Muscle layer of colon (tissue), 2 donors: ENCODE data around the gene CACNA2D4.

Experiments
- H3K27ac ChIP-seq: one replicate; pipeline ENCODE4 v1.7.0; 2013; ENCODE audit warnings: low read depth, mild to moderate bottlenecking, low read length, moderate library complexity
- H3K27me3 ChIP-seq, 2 donors: one replicate each; pipeline ENCODE4 v1.7.0; 2013; ENCODE audit warnings: low read length in 2 of 2, mild to moderate bottlenecking in 2 of 2; ENCODE audit not compliant: insufficient read depth in 2 of 2, control insufficient read depth in 1 of 2
- H3K36me3 ChIP-seq: one replicate; pipeline ENCODE4 v1.7.0; 2013; ENCODE audit warnings: mild to moderate bottlenecking, low read length; ENCODE audit not compliant: insufficient read depth
- H3K4me1 ChIP-seq: one replicate; pipeline ENCODE4 v1.7.0; 2013; ENCODE audit warnings: mild to moderate bottlenecking, low read length; ENCODE audit not compliant: insufficient read depth
- H3K4me3 ChIP-seq, 2 donors: one replicate each; pipeline ENCODE4 v1.7.0; 2013; ENCODE audit warnings: low read length in 2 of 2, low read depth in 1 of 2, mild to moderate bottlenecking in 1 of 2, moderate library complexity in 1 of 2
- H3K9ac ChIP-seq: one replicate; pipeline ENCODE4 v1.7.0; 2013; ENCODE audit warnings: low read length
- H3K9me3 ChIP-seq: one replicate; pipeline ENCODE4 v1.7.0; 2013; ENCODE audit warnings: mild to moderate bottlenecking, low read length
- donor health status: abdominal sarcoma.
- donor health status: Adenocarcinoma of cecum.

The CACNA2D4 gene

DNA sequence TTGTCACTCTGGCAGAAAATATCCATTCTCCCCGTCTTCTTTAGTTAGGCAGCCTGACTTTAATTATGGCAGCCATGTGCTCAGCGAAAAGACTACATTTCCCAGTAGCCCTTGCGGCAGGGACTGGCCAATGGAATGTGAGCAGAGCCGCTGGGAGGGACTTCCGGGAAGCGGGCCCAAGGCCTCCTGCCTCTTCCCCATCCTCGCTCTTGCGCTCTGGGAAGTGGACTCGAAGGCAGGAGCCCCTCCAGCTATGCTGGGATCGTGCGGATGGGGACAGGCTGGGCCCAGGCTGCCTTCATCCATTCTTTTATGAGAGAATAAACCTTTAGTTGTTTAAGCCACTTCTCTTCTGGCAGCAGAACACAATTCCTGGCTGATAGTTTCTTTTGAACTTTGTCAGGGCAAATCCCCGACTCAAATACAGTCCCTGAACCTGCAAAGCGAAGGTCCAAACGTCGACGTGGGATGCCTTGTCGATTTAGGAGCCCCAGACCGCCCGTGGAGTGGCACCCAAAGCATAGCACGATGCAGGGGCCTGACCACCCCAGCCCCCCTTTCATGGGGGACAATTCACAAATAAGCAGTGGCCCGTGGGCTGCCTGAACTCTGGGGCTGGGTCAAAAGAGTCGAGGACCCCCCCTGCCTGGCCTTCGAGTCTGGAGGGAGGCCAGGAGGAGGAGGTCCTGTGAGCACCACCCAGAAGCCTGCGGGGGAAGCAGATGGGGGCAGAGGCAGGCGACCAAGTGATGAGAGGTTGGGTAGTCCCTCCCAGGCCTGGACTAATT lies 113.7 kb downstream of the CACNA2D4 start:
- Histone ChIP-seq H3K27ac (no peak overlapping the region), H3K4me3 (no peak overlapping the region), H3K9ac (no peak overlapping the region)

GRCh38 chr12:1803736-1804135 lies 114.7 kb downstream of the CACNA2D4 start:
- Histone ChIP-seq H3K9me3 (no peaks in the 10 kb centered on the region), H3K4me3 (no peak overlapping the region), H3K36me3 (no peaks in the 10 kb centered on the region), H3K27me3 (no peaks in the 10 kb centered on the region), H3K27ac (no peak overlapping the region), H3K9ac (no peak overlapping the region), H3K4me1 (peaks cover 5% of the 10 kb centered on the region)

More for the DNA sequence above, 113.7 kb downstream of the CACNA2D4 start:
- no peaks in the 10 kb centered on the region for H3K27me3 ChIP-seq
- H3K9me3 ChIP-seq: no peaks in the 10 kb centered on the region
- no peaks in the 10 kb centered on the region for H3K36me3 ChIP-seq
- peaks cover 5% of the 10 kb centered on the region for H3K4me1 ChIP-seq

- Histone ChIP-seq H3K4me1 (peaks cover 5% of the 10 kb centered on the region), H3K9me3 (no peaks in the 10 kb centered on the region), H3K4me3 (no peak overlapping the region), H3K9ac (no peak overlapping the region), H3K27me3 (no peaks in the 10 kb centered on the region), H3K27ac (no peak overlapping the region), H3K36me3 (no peaks in the 10 kb centered on the region)
Measured at GRCh38 chr12:1801303-1801975, 117.0 kb downstream of the CACNA2D4 start.

DNA sequence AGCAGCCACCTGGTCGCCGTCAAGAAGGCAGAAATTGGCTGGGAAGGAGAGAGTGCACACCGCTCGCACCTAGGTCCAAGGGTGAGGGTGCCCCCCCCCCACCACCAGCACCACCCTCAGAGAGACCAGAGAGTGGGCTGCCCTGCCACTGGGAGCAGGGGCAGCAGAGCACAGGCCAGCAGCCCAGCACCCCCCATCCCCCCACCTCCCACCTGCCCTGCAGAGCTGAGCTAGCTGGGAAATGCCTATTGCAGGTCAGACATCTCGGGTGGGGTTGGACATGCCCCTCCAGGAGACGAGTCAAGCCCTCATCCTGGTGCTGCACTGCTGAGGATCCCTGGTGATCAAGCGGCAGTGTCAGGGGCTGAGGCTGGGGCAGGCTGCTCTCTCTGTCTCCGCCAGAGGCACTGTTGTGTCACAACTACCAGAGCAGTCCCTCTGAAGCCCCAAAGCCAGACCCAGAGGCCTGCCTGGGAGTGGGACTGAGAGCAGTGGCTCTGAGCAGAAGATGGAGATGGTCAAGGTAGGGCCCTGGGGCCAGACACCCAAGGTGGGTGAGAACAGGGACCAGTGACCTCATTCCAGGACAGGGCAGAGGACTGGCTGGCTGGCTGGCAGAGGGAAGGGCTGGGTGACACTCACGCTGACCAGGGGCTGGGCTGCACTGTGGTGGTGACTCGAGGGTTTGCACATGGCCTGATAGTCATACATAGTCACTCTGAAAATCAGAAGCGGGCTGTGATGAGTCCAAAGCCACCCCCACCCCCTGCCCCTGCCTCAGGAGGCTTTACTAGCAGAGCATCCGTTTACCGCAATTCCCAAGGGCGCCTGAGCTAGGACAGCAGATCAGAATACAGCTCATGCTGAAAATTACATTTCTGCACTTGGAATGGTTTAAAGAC lies 117.8 kb downstream of the CACNA2D4 start:
- Histone ChIP-seq H3K27ac (no peak overlapping the region), H3K36me3 (no peaks in the 10 kb centered on the region), H3K27me3 (no peaks in the 10 kb centered on the region)

DNA sequence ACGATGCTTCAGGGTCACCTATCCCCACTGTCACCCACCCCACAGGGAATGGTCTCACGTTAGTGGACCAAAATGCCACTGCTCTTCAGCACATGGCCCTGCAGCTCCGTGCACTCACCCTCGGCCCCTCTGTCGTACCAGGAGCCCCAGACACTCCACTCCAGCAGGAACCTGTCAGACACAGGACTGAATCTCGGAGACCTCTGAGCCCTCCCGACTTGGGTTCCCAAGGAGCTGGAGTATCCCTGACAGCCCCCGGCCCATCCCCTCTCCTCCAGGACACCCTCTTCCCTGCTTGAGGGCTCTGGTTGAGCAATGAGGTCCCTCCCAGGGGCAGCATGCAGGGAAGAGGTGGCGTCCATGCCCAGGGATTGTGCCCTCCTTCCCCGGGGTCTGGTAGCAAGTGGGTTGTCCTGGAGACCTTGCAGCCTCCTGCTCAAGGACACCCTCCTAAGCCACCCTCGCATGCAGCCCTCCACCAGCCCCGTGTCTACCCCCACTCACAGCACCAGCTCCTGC lies 118.5 kb downstream of the CACNA2D4 start:
- Histone ChIP-seq H3K36me3 (no peaks in the 10 kb centered on the region), H3K4me3 (no peak overlapping the region), H3K9me3 (no peaks in the 10 kb centered on the region), H3K4me1 (peaks cover 14% of the 10 kb centered on the region), H3K9ac (no peak overlapping the region), H3K27me3 (no peaks in the 10 kb centered on the region), H3K27ac (no peak overlapping the region)

More for the DNA sequence above, 117.8 kb downstream of the CACNA2D4 start:
- H3K4me1 ChIP-seq: peaks cover 7% of the 10 kb centered on the region
- no peak overlapping the region for H3K4me3 ChIP-seq
- no peaks in the 10 kb centered on the region for H3K9me3 ChIP-seq
- no peak overlapping the region for H3K9ac ChIP-seq

DNA sequence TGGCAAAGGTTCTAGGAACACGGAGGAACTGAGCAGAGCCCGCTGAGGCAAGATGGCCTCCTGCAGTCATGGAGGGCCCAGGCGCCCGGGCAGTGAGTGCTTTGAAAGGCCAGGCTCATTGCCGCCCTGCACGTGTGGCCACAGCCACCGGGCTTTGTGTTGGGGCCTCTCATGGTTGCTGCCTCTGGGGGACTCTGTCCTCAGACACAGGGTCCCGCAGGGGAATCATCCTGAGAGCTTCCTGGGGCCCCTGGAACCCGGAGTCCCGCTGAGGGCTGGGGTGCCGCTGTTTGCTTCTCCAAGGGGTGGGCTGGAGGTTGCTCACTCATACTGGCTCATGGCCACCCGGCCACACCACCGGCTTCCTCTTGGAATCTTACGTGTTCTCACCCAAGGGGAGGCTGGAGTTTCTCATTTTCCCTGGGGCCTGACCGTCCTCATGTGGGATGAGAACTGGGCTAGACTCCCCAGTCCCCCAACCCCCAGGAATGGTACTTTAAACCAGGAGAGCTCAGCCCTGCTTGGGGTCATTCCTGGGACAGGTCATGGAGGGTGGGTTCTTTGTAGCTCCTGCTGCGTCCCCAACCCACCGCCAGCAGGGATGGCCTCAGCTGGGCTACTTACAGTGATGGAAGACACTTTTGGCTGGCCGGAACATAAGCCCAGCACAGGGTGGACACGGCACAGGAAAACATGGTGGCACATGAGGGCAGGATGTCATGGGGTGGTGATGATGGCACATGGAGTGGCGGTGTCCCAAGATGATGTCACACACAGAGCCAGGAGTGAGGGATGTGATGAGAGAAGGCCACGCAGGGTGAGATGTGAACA lies 119.2 kb downstream of the CACNA2D4 start:
- H3K27ac ChIP-seq: no peak overlapping the region

GRCh38 chr12:1798641-1799020 lies 119.8 kb downstream of the CACNA2D4 start:
- no peaks in the 10 kb centered on the region for H3K27me3 ChIP-seq
- no peak overlapping the region for H3K4me3 ChIP-seq
- no peak overlapping the region for H3K27ac ChIP-seq
- H3K4me1 ChIP-seq: peaks cover 13% of the 10 kb centered on the region
- H3K9ac ChIP-seq: no peak overlapping the region
- H3K36me3 ChIP-seq: no peaks in the 10 kb centered on the region
- no peaks in the 10 kb centered on the region for H3K9me3 ChIP-seq

More for the DNA sequence above, 119.2 kb downstream of the CACNA2D4 start:
- no peak overlapping the region for H3K9ac ChIP-seq
- peaks cover 13% of the 10 kb centered on the region for H3K4me1 ChIP-seq
- no peaks in the 10 kb centered on the region for H3K36me3 ChIP-seq
- no peaks in the 10 kb centered on the region for H3K27me3 ChIP-seq
- no peaks in the 10 kb centered on the region for H3K9me3 ChIP-seq
- no peak overlapping the region for H3K4me3 ChIP-seq

- no peak overlapping the region for H3K9ac ChIP-seq
- peaks cover 13% of the 10 kb centered on the region for H3K4me1 ChIP-seq
- no peaks in the 10 kb centered on the region for H3K27me3 ChIP-seq
- H3K4me3 ChIP-seq: no peak overlapping the region
- H3K27ac ChIP-seq: no peak overlapping the region
- H3K36me3 ChIP-seq: no peaks in the 10 kb centered on the region
- no peaks in the 10 kb centered on the region for H3K9me3 ChIP-seq
Measured at GRCh38 chr12:1797991-1798640, 120.3 kb downstream of the CACNA2D4 start.

DNA sequence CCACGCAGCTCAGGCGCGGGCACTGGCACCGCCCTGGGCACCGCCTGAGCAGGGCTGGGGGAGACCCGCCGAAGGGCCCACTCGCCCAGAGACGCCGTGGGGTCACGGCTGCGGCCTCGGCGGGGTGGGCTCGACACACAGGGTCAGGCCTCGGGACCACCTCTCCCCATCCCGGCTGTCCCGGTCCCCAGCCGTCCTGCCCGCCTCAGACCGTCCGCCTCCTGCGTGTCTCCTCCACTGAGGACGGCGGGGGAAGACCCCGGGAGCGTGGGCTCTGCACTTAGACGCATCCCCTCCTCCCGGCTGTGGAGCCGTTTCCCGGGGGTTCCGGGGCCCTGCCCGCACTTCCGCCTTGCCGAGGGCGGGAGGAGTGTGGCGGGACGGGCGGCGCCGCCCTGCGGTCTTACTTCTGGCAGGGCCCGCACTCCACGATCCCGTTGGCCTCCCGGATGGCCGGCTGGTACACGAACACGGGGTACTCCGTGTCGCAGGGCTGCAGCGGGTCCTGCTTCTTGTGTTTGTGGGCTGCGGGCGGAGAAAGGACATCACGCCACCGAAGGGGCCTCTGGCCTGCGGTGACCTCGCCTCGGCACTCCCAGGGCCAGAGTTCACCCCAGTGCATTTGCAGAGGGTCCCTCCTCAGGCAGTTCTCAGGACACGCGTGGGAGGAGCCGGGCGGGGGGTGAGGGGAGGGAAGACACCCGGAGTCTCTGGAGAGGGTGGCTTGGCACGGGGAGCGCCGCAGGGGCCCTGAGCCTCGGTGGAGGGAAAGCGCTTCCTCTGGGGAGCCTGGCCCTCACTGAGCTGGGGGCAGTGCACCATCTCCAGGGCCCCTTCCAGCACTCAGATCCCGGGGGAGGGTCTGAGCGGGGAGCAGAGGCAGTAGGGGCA lies 121.2 kb downstream of the CACNA2D4 start:
- Histone ChIP-seq H3K9ac (peak overlapping the region; percentile 49), H3K4me3 (peak overlapping the region; percentile 47 to 62), H3K27ac (peak overlapping the region; percentile 90), H3K9me3 (no peaks in the 10 kb centered on the region), H3K4me1 (peaks cover 13% of the 10 kb centered on the region), H3K27me3 (no peaks in the 10 kb centered on the region), H3K36me3 (no peaks in the 10 kb centered on the region)
